B cell (primary cell): ENCODE data around the gene TEDDM1. TPM values are rescaled to one million over a fixed set of nuclear protein-coding genes. Genes with fewer than 3 reads are reported as not detected.

Experiments
- ATAC-seq: fragments of 200-7000 bp; cut with Tn5 transposase; one replicate; pipeline ENCODE4 v1.10.0; 2021; ENCODE audit warnings: low read depth, mild to moderate bottlenecking, moderate number of reproducible peaks, moderate library complexity
- CTCF ChIA-PET: fragments of 350-600 bp; sonication (Branson Sonifier 250); formaldehyde crosslinking; loops from one replicate; lab custom pipeline; 2021; ENCODE audit warnings: antibody characterized with exemption, inconsistent platforms; lab: Charles Lee
- POLR2A ChIA-PET: fragments of 350-600 bp; sonication (Branson Sonifier 250); formaldehyde crosslinking; loops from one replicate; lab custom pipeline; 2021; ENCODE audit warnings: antibody characterized with exemption; lab: Charles Lee
- DNase-seq: peaks from one replicate; pipeline ENCODE4 v3.0.0; 2013
- H2AFZ ChIP-seq: 2 replicates; pipeline ENCODE4 v1.6.1; 2012; ENCODE audit warnings: mild to moderate bottlenecking, low read depth, low read length; ENCODE audit not compliant: insufficient read depth, poor library complexity, severe bottlenecking
- H3K27ac ChIP-seq, 2 donors: 1 replicate in 1 of 2; 2 replicates in 1 of 2; pipeline ENCODE4 v1.5.1; 2012 to 2013; ENCODE audit warnings: low read length in 2 of 2, mild to moderate bottlenecking in 2 of 2, moderate library complexity in 1 of 2
- H3K27me3 ChIP-seq, 4 experiments: fragments of 200-600 bp in 1 of 4; sonication (generic) in 1 of 4; replicated peaks in 1 of 4; 1 replicate in 2 of 4; 2 replicates in 2 of 4; pipeline versions ENCODE4 v1.6.1 to v1.7.0; 2013 to 2016; ENCODE audit warnings: low read length in 3 of 4, mild to moderate bottlenecking in 2 of 4, mixed read lengths in 1 of 4, moderate library complexity in 1 of 4; ENCODE audit not compliant: insufficient read depth in 4 of 4, control insufficient read depth in 3 of 4; ENCODE audit errors: control extremely low read depth in 1 of 4
- H3K36me3 ChIP-seq, 2 experiments: replicated peaks in 1 of 2; 1 replicate in 1 of 2; 2 replicates in 1 of 2; pipeline versions ENCODE4 v1.6.1 to v1.7.1; 2013; ENCODE audit warnings: low read length in 1 of 2; ENCODE audit not compliant: insufficient read depth in 2 of 2, control insufficient read depth in 1 of 2; ENCODE audit errors: control extremely low read depth in 1 of 2, extremely low read depth in 1 of 2
- H3K4me1 ChIP-seq, 2 donors: fragments of 200-600 bp in 1 of 2; sonication (generic) in 1 of 2; 1 replicate in 1 of 2; 2 replicates in 1 of 2; pipeline versions ENCODE4 v1.5.1 to v1.6.1; 2013 to 2017; ENCODE audit warnings: low read length in 2 of 2; ENCODE audit not compliant: control insufficient read depth in 2 of 2, insufficient read depth in 2 of 2
- H3K4me2 ChIP-seq: replicated peaks from 2 replicates; pipeline ENCODE3; 2012; ENCODE audit warnings: mild to moderate bottlenecking, low read depth, low read length; ENCODE audit not compliant: poor library complexity, severe bottlenecking
- H3K4me3 ChIP-seq, 5 experiments: fragments of 200-600 bp in 1 of 5; sonication (generic) in 1 of 5; 1 replicate in 3 of 5; 2 replicates in 2 of 5; pipeline versions ENCODE4 v1.5.1 to v1.7.0; 2011 to 2016; ENCODE audit warnings: low read length in 4 of 5, mild to moderate bottlenecking in 4 of 5, low read depth in 2 of 5, control low read depth in 1 of 5, moderate library complexity in 1 of 5; ENCODE audit not compliant: insufficient read depth in 1 of 5; ENCODE audit errors: control extremely low read depth in 1 of 5, extremely low read depth in 1 of 5
- H3K79me2 ChIP-seq: fragments of 200-600 bp; sonication (generic); one replicate; pipeline ENCODE4 v1.6.0; 2016; ENCODE audit warnings: low read length; ENCODE audit not compliant: control insufficient read depth, insufficient read depth
- H3K9ac ChIP-seq: fragments of 200-600 bp; sonication (generic); 2 replicates; pipeline ENCODE4 v1.6.1; 2017; ENCODE audit warnings: mild to moderate bottlenecking, low read length, moderate library complexity
- H3K9me3 ChIP-seq, 3 donors: one replicate each; pipeline versions ENCODE4 v1.6.1 to v1.7.1; 2013; ENCODE audit warnings: low read length in 2 of 3; ENCODE audit not compliant: control insufficient read depth in 2 of 3, insufficient read depth in 1 of 3; ENCODE audit errors: control extremely low read depth in 1 of 3
- H4K20me1 ChIP-seq: 2 replicates; pipeline ENCODE4 v1.6.0; 2012; ENCODE audit warnings: mild to moderate bottlenecking, low read length; ENCODE audit not compliant: insufficient read depth, control insufficient read depth, poor library complexity, severe bottlenecking
- H3K27ac Mint-ChIP-seq: one replicate; pipeline ENCODE4 v1.8.0; 2021; ENCODE audit warnings: mixed read lengths
- H3K27me3 Mint-ChIP-seq: one replicate; pipeline ENCODE4 v1.8.0; 2021; ENCODE audit warnings: mixed read lengths
- H3K4me1 Mint-ChIP-seq: one replicate; pipeline ENCODE4 v1.8.0; 2021; ENCODE audit warnings: mixed read lengths
- H3K4me3 Mint-ChIP-seq: one replicate; pipeline ENCODE4 v1.8.0; 2021; ENCODE audit warnings: mixed read lengths
- H3K9me3 Mint-ChIP-seq: one replicate; pipeline ENCODE4 v1.8.0; 2022; ENCODE audit warnings: mixed read lengths; ENCODE audit not compliant: insufficient read depth
- EZH2 ChIP-seq: IDR thresholded peaks from 2 replicates; pipeline ENCODE4 v1.6.1; 2012; ENCODE audit warnings: borderline replicate concordance, low read depth, mild to moderate bottlenecking, moderate library complexity, low read length; ENCODE audit not compliant: insufficient read depth, poor library complexity, severe bottlenecking
- WGBS: methylation state at CpG from one replicate; pipeline ENCODE4 v1.1.5; 2013; ENCODE audit warnings: missing lambda C conversion rate; ENCODE audit not compliant: insufficient coverage; 5-methylcytosine and 5-hydroxymethylcytosine counted together
- intact Hi-C: fragments of 100-400 bp; cut with micrococcal nuclease; formaldehyde crosslinking; loops from one replicate; pipeline ENCODE4 v1.10.0; 2022
- polyA plus RNA-seq: library from polyadenylated mRNA; depleted of rRNA; stranded (reverse); fragments of >200 nt; gene quantifications from 2 replicates; pipeline ENCODE4 v1.2.3, GENCODE V29; 2012
- total RNA-seq, 2 donors: library from RNA; stranded (reverse); fragments of 120-200 nt in 1 of 2; gene quantifications; 1 replicate in 1 of 2; 2 replicates in 1 of 2; pipeline versions ENCODE4 v1.2.3 to v1.2.4, GENCODE V29; 2013 to 2022
- TF ChIP-seq, protein P1 (sequence below): fragments of 200-600 bp; IDR thresholded peaks from one replicate; pipeline ENCODE4 v1.8.0; 2022; ENCODE audit warnings: antibody characterized with exemption, mild to moderate bottlenecking

Gene TEDDM1
- total and polyA plus RNA-seq, 2 donors (not counting 1 experiment from before 2014, with no cell fraction given): not detected

DNA sequence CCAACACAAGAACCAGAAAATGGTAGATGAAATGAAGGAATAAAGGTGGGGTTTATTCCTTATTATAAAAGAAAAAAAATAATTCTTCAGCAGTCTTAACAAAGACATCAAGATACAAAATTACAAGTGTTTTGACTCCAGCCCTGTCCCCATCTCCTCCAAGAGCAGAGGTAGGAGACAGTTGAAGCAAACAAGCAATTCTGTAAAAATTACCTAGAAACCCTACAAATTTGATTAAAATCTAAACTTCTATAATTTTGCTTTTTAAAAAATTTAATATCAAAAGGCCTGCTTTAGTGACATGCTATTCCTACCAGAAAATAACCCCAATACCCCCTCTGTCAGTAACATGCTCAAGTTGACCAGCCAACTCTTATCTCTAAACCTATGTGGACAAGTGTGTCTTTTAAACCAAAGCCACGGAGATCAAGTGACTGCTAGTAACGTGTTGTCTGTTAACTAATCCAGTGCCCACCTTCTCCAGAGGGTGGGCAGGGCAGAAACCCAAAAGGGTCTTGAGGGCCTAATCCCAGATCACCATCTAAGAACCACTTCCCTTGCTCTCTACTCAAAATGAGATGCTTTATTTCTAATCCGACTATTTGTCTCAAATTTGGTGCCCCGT lies 17.3 kb downstream of the TEDDM1 start:
- no peak for DNase-seq
- H3K36me3 ChIP-seq: peaks cover 6 to 42% of the 10 kb centered on the region in 2 experiments

More for the DNA sequence above, 17.3 kb downstream of the TEDDM1 start:
- no peaks in the 10 kb centered on the region for H3K27me3 ChIP-seq
- no peaks in the 10 kb centered on the region for H3K79me2 ChIP-seq
- Mint-ChIP-seq H3K27me3 (no peaks in the 10 kb centered on the region), H3K4me1 (no peaks in the 10 kb centered on the region), H3K9me3 (no peaks in the 10 kb centered on the region), H3K27ac (no peak overlapping the region), H3K4me3 (no peak overlapping the region)
- intact Hi-C loops: no loop called here
- CTCF ChIA-PET: interaction anchor here (1.1 kb wide), 1 partner anchor 18 kb away, joined by 3 read pairs; no protein-coding TSS in a partner anchor
- no peak overlapping the region for H3K9ac ChIP-seq
- H3K4me2 ChIP-seq: no peak overlapping the region
- POLR2A ChIA-PET: interaction anchor here (0.7 kb wide), 1 partner anchor 9 kb away, joined by 3 read pairs; no protein-coding TSS in a partner anchor
- TF ChIP-seq, protein P1, sequence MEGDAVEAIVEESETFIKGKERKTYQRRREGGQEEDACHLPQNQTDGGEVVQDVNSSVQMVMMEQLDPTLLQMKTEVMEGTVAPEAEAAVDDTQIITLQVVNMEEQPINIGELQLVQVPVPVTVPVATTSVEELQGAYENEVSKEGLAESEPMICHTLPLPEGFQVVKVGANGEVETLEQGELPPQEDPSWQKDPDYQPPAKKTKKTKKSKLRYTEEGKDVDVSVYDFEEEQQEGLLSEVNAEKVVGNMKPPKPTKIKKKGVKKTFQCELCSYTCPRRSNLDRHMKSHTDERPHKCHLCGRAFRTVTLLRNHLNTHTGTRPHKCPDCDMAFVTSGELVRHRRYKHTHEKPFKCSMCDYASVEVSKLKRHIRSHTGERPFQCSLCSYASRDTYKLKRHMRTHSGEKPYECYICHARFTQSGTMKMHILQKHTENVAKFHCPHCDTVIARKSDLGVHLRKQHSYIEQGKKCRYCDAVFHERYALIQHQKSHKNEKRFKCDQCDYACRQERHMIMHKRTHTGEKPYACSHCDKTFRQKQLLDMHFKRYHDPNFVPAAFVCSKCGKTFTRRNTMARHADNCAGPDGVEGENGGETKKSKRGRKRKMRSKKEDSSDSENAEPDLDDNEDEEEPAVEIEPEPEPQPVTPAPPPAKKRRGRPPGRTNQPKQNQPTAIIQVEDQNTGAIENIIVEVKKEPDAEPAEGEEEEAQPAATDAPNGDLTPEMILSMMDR: no peak
- no peak for TF ChIP-seq EZH2
- no peaks in the 10 kb centered on the region for H4K20me1 ChIP-seq
- no peak overlapping the region for H3K27ac ChIP-seq
- H2AFZ ChIP-seq: no peak overlapping the region
- WGBS: 100% methylated on average over 2 of the region's 4 CpGs
- no peaks in the 10 kb centered on the region for H3K4me1 ChIP-seq
- no peak for ATAC-seq
- no peak overlapping the region for H3K4me3 ChIP-seq
- H3K9me3 ChIP-seq: no peaks in the 10 kb centered on the region
